K562 (cell line): ENCODE measurements around the gene CEP250. TPM values are rescaled to one million over a fixed set of nuclear protein-coding genes. Genes with fewer than 3 reads are reported as not detected.

Experiments
- ATAC-seq: fragments of 200-7000 bp; cut with Tn5 transposase; 3 replicates; pipeline ENCODE4 v1.9.1; 2020; ENCODE audit warnings: moderate library complexity
- BruUV-seq: library from RNA; stranded (reverse); fragments of 400-500 nt; replicated peaks from 2 replicates; lab custom pipeline; 2021; lab: Mats Ljungman, UMichigan
- CTCF ChIA-PET: fragments of 300-600 bp; formaldehyde crosslinking; extraction: SDS; loops from one replicate; lab custom pipeline; 2021; ENCODE audit warnings: low intra/inter-chr PET ratio; lab: Yijun Ruan, JAX
- POLR2A ChIA-PET: fragments of 300-600, 350-650 bp; sonication (Branson Sonifier 250); formaldehyde crosslinking; extraction: SDS; loops from one replicate; lab custom pipeline; 2021; ENCODE audit warnings: antibody characterized with exemption, inconsistent platforms; lab: Yijun Ruan, JAX
- DNase-seq, 4 experiments: peaks; one replicate each; pipeline versions ENCODE4 v3.0.0 to v3.0.0-alpha.2; 2011 to 2018; ENCODE audit warnings: low spot score in 3 of 4, mixed read lengths in 3 of 4; ENCODE audit errors: extremely low read depth in 1 of 4
- FAIRE-seq: peaks from 2 replicates; lab custom pipeline; 2011; peaks lifted over from hg19 to GRCh38; lab: Jason Lieb, UNC
- H2AFZ ChIP-seq: 2 replicates; pipeline ENCODE4 v1.6.0; 2011; ENCODE audit warnings: low read depth, low read length, control low read depth, inconsistent platforms
- H3K27ac ChIP-seq: fragments of 200-600 bp; 3 replicates; pipeline ENCODE4 v1.8.0; 2011; ENCODE audit warnings: low read depth, mild to moderate bottlenecking, control low read depth, inconsistent platforms, low read length, moderate library complexity, mixed read lengths; ENCODE audit errors: extremely low read depth
- H3K27me3 ChIP-seq, 2 experiments: fragments of 300-600 bp in 1 of 2; 2 replicates in 1 of 2; 3 replicates in 1 of 2; pipeline versions ENCODE4 v1.6.0 to v1.8.0; 2011; ENCODE audit warnings: inconsistent platforms in 2 of 2, low read length in 2 of 2, mild to moderate bottlenecking in 1 of 2, mixed read lengths in 1 of 2, moderate library complexity in 1 of 2; ENCODE audit not compliant: control insufficient read depth in 2 of 2, insufficient read depth in 2 of 2
- H3K36me3 ChIP-seq: fragments of 300-600 bp; 3 replicates; pipeline ENCODE4 v1.8.0; 2011; ENCODE audit warnings: mild to moderate bottlenecking, low read length, inconsistent platforms; ENCODE audit not compliant: control insufficient read depth, insufficient read depth
- H3K4me1 ChIP-seq, 2 experiments: fragments of 200-600 bp in 1 of 2; replicated peaks in 1 of 2; 2 replicates in 1 of 2; 3 replicates in 1 of 2; pipeline versions ENCODE4 v1.5.1 to v1.8.0; 2011; ENCODE audit warnings: inconsistent platforms in 2 of 2, low read length in 2 of 2, mild to moderate bottlenecking in 1 of 2, mixed read lengths in 1 of 2, moderate library complexity in 1 of 2; ENCODE audit not compliant: control insufficient read depth in 2 of 2, insufficient read depth in 2 of 2
- H3K4me2 ChIP-seq: 2 replicates; pipeline ENCODE4 v1.6.1; 2011; ENCODE audit warnings: low read length, control low read depth, inconsistent platforms, mixed read lengths; ENCODE audit not compliant: insufficient read depth
- H3K4me3 ChIP-seq: fragments of 200-600 bp; sonication (generic), shearing (Covaris generic); 2 replicates; pipeline ENCODE4 v1.5.1; 2016; ENCODE audit warnings: control low read depth, inconsistent platforms
- H3K79me2 ChIP-seq: fragments of 200-600 bp; 3 replicates; pipeline ENCODE4 v1.8.0; 2011; ENCODE audit warnings: low read length, inconsistent platforms; ENCODE audit not compliant: control insufficient read depth, insufficient read depth
- H3K9ac ChIP-seq, 2 experiments: 2 replicates each; pipeline versions ENCODE4 v1.6.0 to v1.6.1; 2011; ENCODE audit warnings: low read depth in 2 of 2, low read length in 2 of 2, control low read depth in 1 of 2, inconsistent platforms in 1 of 2, mild to moderate bottlenecking in 1 of 2, mixed read lengths in 1 of 2; ENCODE audit not compliant: insufficient read depth in 1 of 2
- H3K9me1 ChIP-seq: one replicate; pipeline ENCODE4 v1.6.0; 2011; ENCODE audit warnings: inconsistent platforms, mild to moderate bottlenecking, low read length, moderate library complexity; ENCODE audit not compliant: control insufficient read depth, insufficient read depth
- H3K9me3 ChIP-seq: replicated peaks from 2 replicates; pipeline ENCODE4 v1.5.1; 2011; ENCODE audit warnings: low read depth, low read length, inconsistent platforms; ENCODE audit not compliant: control insufficient read depth, insufficient read depth
- H4K20me1 ChIP-seq: replicated peaks from 2 replicates; pipeline ENCODE4 v1.6.1; 2011; ENCODE audit warnings: low read length, inconsistent platforms, mixed read lengths; ENCODE audit not compliant: control insufficient read depth, insufficient read depth
- CBFA2T3 ChIP-seq: fragments of 450-650 bp; IDR thresholded peaks from 2 replicates; pipeline ENCODE4 v1.6.1; 2017
- ELK3 ChIP-seq: fragments of 450-650 bp; formaldehyde crosslinking; IDR thresholded peaks from 2 replicates; pipeline ENCODE4 v1.4.0; 2020; ENCODE audit warnings: mild to moderate bottlenecking
- FOXJ2 ChIP-seq: fragments of 200-800 bp; sonication (Bioruptor generic); IDR thresholded peaks from 2 replicates; pipeline ENCODE4 v1.6.1; 2016; ENCODE audit warnings: missing genetic modification characterization, missing compliant biosample characterization
- HNRNPLL ChIP-seq: fragments of 200-400 bp; formaldehyde crosslinking; IDR thresholded peaks from 2 replicates; pipeline ENCODE4 v1.6.1; 2017; ENCODE audit warnings: low read length, low read depth, mild to moderate bottlenecking; ENCODE audit not compliant: poor library complexity, severe bottlenecking
- MIER1 ChIP-seq: fragments of 450-650 bp; IDR thresholded peaks from 2 replicates; pipeline ENCODE4 v1.6.1; 2016; ENCODE audit warnings: antibody characterized with exemption, mild to moderate bottlenecking, low read depth
- NFIX ChIP-seq: fragments of 250-450 bp; sonication (Bioruptor Pico); IDR thresholded peaks from 2 replicates; pipeline ENCODE4 v1.4.0; 2020; ENCODE audit warnings: low read depth, mild to moderate bottlenecking, moderate library complexity
- TEAD2 ChIP-seq: fragments of 450-650 bp; IDR thresholded peaks from 2 replicates; pipeline ENCODE4 v1.6.1; 2016; ENCODE audit warnings: missing genetic modification characterization, control low read depth, missing compliant biosample characterization
- ZC3H8 ChIP-seq: fragments of 450-650 bp; IDR thresholded peaks from 2 replicates; pipeline ENCODE4 v1.6.1; 2017
- ZNF280B ChIP-seq: fragments of 250-450 bp; sonication (Bioruptor Pico); IDR thresholded peaks from 2 replicates; pipeline ENCODE4 v1.5.1; 2021; ENCODE audit warnings: mild to moderate bottlenecking
- WGBS: fragments of 100-300 bp; shearing (Covaris generic); methylation state at CpG from one replicate; pipeline ENCODE4 v1.1.6; 2016; ENCODE audit warnings: low coverage, mixed read lengths; ENCODE audit not compliant: insufficient coverage; ENCODE audit errors: missing lambda C conversion rate; 5-methylcytosine and 5-hydroxymethylcytosine counted together
- in situ Hi-C: fragments of 300-500 bp; cut with MboI; formaldehyde crosslinking; loops from 4 replicates; pipeline ENCODE4 v1.15.0; 2018; ENCODE audit warnings: inconsistent platforms, mixed read lengths
- intact Hi-C: fragments of 100-400 bp; cut with micrococcal nuclease; formaldehyde crosslinking; loops from 2 replicates; pipeline ENCODE4 v1.14.2; 2022
- polyA plus RNA-seq, 8 experiments: library from polyadenylated mRNA; depleted of rRNA in 4 of 8; stranded (reverse) in 5 of 8; unstranded in 3 of 8; fragments of >200 nt; fragmentation: Nextera tagmentation in 2 of 8; fragmentation: Illumina TruSeq in 1 of 8; extraction: Ambion mirVana in 2 of 8; extraction: Trizol in 1 of 8; gene quantifications; 2 replicates each; pipeline versions ENCODE4 v1.2.1 to v1.2.3, GENCODE V29; 2011 to 2014; ENCODE audit warnings: inconsistent platforms in 1 of 8, missing spikeins in 1 of 8
- total RNA-seq, 7 experiments: library from RNA; depleted of rRNA in 6 of 7; stranded (reverse); fragments of >200 nt in 6 of 7; fragmentation: Illumina TruSeq in 2 of 7; extraction: Trizol in 2 of 7; gene quantifications; 2 replicates each; pipeline versions ENCODE4 v1.2.1 to v1.2.3, GENCODE V29; 2011 to 2021; ENCODE audit warnings: low replicate concordance in 1 of 7

CEP250 gene
- total and polyA plus RNA-seq, 9 of the 15 experiments (the other 6 are each of a cell fraction or from before 2014, with no cell fraction given), result 2.5 to 41.9 (median 20.5) TPM

GRCh38 chr20:35434085-35435005 lies 21.1 kb upstream of the CEP250 start:
- peaks cover 5 to 20% of the 10 kb centered on the region in 2 experiments; a peak in 4 of 5 replicates for H3K4me1 ChIP-seq
- no peaks in the 10 kb centered on the region for H3K36me3 ChIP-seq
- CTCF ChIA-PET, result no interaction called here
- H4K20me1 ChIP-seq, result no peaks in the 10 kb centered on the region
- no TSS peak for BruUV-seq
- in situ Hi-C loops (loop anchor here (25.0 kb wide), 2 partner anchors 122 to 297 kb away; partner anchors contain the start of gene EDEM2), intact Hi-C loops (loop anchor here (5.0 kb wide), 1 partner anchor 92 kb away; no protein-coding TSS in a partner anchor)
- H3K9me3 ChIP-seq, result no peaks in the 10 kb centered on the region
- peak overlapping the region in 1 of 2 experiments; percentile 65; a peak in 2 of 4 replicates for H3K9ac ChIP-seq
- POLR2A ChIA-PET, result interaction anchor here (1.2 to 1.9 kb wide), 2 partner anchors 8 to 10 kb away, joined by 4 to 8 read pairs; no protein-coding TSS in a partner anchor
- no peak for FAIRE-seq
- WGBS, result 51% methylated on average over 45 of the region's 53 CpGs
- no peak overlapping the region for H3K4me3 ChIP-seq
- H2AFZ ChIP-seq, result peak overlapping the region; percentile 63
- H3K27ac ChIP-seq, result no peak overlapping the region
- H3K27me3 ChIP-seq, result no peaks in the 10 kb centered on the region
- H3K79me2 ChIP-seq, result no peaks in the 10 kb centered on the region
- H3K9me1 ChIP-seq, result no peaks in the 10 kb centered on the region
- H3K4me2 ChIP-seq, result no peak overlapping the region
- TF ChIP-seq ZC3H8 (no peak), CBFA2T3 (0 out of 2 replicates have a peak, but pooled peaks have one; percentile 22)
- TF ChIP-seq, all 486 proteins: peak for 1
- ATAC-seq (peak; percentile 16), DNase-seq (no peak)

- peaks cover 5 to 20% of the 10 kb centered on the region in 2 experiments; a peak in 4 of 5 replicates for H3K4me1 ChIP-seq
- POLR2A ChIA-PET, result interaction anchor here (1.2 kb wide), 1 partner anchor 25 kb away, joined by 3 read pairs; the partner anchor contains the start of gene UQCC1
- TF ChIP-seq TEAD2 (tag) (no peak), ZNF280B (CRISPR knock-in tag) (no peak), FOXJ2 (tag) (no peak), NFIX (no peak), MIER1 (no peak), HNRNPLL (no peak), ELK3 (CRISPR knock-in tag) (no peak)
Observed at GRCh38 chr20:35436177-35436573, 19.2 kb upstream of the CEP250 start.

More at GRCh38 chr20:35436177-35436573, 19.2 kb upstream of the CEP250 start:
- CTCF ChIA-PET, result no interaction called here
- Histone ChIP-seq H2AFZ (no peak overlapping the region), H3K4me2 (no peak overlapping the region), H3K79me2 (no peaks in the 10 kb centered on the region), H3K9me3 (no peaks in the 10 kb centered on the region), H3K9me1 (no peaks in the 10 kb centered on the region), H3K27ac (no peak overlapping the region), H4K20me1 (no peaks in the 10 kb centered on the region), H3K9ac (no peak overlapping the region), H3K4me3 (no peak overlapping the region), H3K36me3 (no peaks in the 10 kb centered on the region), H3K27me3 (no peaks in the 10 kb centered on the region)
- FAIRE-seq (no peak), DNase-seq (no peak), ATAC-seq (no peak)
- WGBS, result 50% methylated on average over 1 of the region's 4 CpGs
- in situ Hi-C loops, result loop anchor here (25.0 kb wide), 2 partner anchors 124 to 299 kb away; partner anchors contain the start of gene EDEM2
- BruUV-seq, result no TSS peak
- intact Hi-C loops, result loop anchor here (5.0 kb wide), 1 partner anchor 94 kb away; no protein-coding TSS in a partner anchor
